B cell (primary cell): ENCODE data around the gene MAP3K4. TPM values are rescaled to one million over a fixed set of nuclear protein-coding genes. Genes with fewer than 3 reads are reported as not detected.

Experiments
- ATAC-seq: fragments of 200-7000 bp; cut with Tn5 transposase; one replicate; pipeline ENCODE4 v1.10.0; 2021; ENCODE audit warnings: low read depth, mild to moderate bottlenecking, moderate number of reproducible peaks, moderate library complexity
- CTCF ChIA-PET: fragments of 350-600 bp; sonication (Branson Sonifier 250); formaldehyde crosslinking; loops from one replicate; lab custom pipeline; 2021; ENCODE audit warnings: antibody characterized with exemption, inconsistent platforms; lab: Charles Lee
- POLR2A ChIA-PET: fragments of 350-600 bp; sonication (Branson Sonifier 250); formaldehyde crosslinking; loops from one replicate; lab custom pipeline; 2021; ENCODE audit warnings: antibody characterized with exemption; lab: Charles Lee
- DNase-seq: peaks from one replicate; pipeline ENCODE4 v3.0.0; 2013
- H2AFZ ChIP-seq: 2 replicates; pipeline ENCODE4 v1.6.1; 2012; ENCODE audit warnings: mild to moderate bottlenecking, low read depth, low read length; ENCODE audit not compliant: insufficient read depth, poor library complexity, severe bottlenecking
- H3K27ac ChIP-seq, 2 donors: 1 replicate in 1 of 2; 2 replicates in 1 of 2; pipeline ENCODE4 v1.5.1; 2012 to 2013; ENCODE audit warnings: low read length in 2 of 2, mild to moderate bottlenecking in 2 of 2, moderate library complexity in 1 of 2
- H3K27me3 ChIP-seq, 4 experiments: fragments of 200-600 bp in 1 of 4; sonication (generic) in 1 of 4; replicated peaks in 1 of 4; 1 replicate in 2 of 4; 2 replicates in 2 of 4; pipeline versions ENCODE4 v1.6.1 to v1.7.0; 2013 to 2016; ENCODE audit warnings: low read length in 3 of 4, mild to moderate bottlenecking in 2 of 4, mixed read lengths in 1 of 4, moderate library complexity in 1 of 4; ENCODE audit not compliant: insufficient read depth in 4 of 4, control insufficient read depth in 3 of 4; ENCODE audit errors: control extremely low read depth in 1 of 4
- H3K36me3 ChIP-seq, 2 experiments: replicated peaks in 1 of 2; 1 replicate in 1 of 2; 2 replicates in 1 of 2; pipeline versions ENCODE4 v1.6.1 to v1.7.1; 2013; ENCODE audit warnings: low read length in 1 of 2; ENCODE audit not compliant: insufficient read depth in 2 of 2, control insufficient read depth in 1 of 2; ENCODE audit errors: control extremely low read depth in 1 of 2, extremely low read depth in 1 of 2
- H3K4me1 ChIP-seq, 2 donors: fragments of 200-600 bp in 1 of 2; sonication (generic) in 1 of 2; 1 replicate in 1 of 2; 2 replicates in 1 of 2; pipeline versions ENCODE4 v1.5.1 to v1.6.1; 2013 to 2017; ENCODE audit warnings: low read length in 2 of 2; ENCODE audit not compliant: control insufficient read depth in 2 of 2, insufficient read depth in 2 of 2
- H3K4me2 ChIP-seq: replicated peaks from 2 replicates; pipeline ENCODE3; 2012; ENCODE audit warnings: mild to moderate bottlenecking, low read depth, low read length; ENCODE audit not compliant: poor library complexity, severe bottlenecking
- H3K4me3 ChIP-seq, 5 experiments: fragments of 200-600 bp in 1 of 5; sonication (generic) in 1 of 5; 1 replicate in 3 of 5; 2 replicates in 2 of 5; pipeline versions ENCODE4 v1.5.1 to v1.7.0; 2011 to 2016; ENCODE audit warnings: low read length in 4 of 5, mild to moderate bottlenecking in 4 of 5, low read depth in 2 of 5, control low read depth in 1 of 5, moderate library complexity in 1 of 5; ENCODE audit not compliant: insufficient read depth in 1 of 5; ENCODE audit errors: control extremely low read depth in 1 of 5, extremely low read depth in 1 of 5
- H3K79me2 ChIP-seq: fragments of 200-600 bp; sonication (generic); one replicate; pipeline ENCODE4 v1.6.0; 2016; ENCODE audit warnings: low read length; ENCODE audit not compliant: control insufficient read depth, insufficient read depth
- H3K9ac ChIP-seq: fragments of 200-600 bp; sonication (generic); 2 replicates; pipeline ENCODE4 v1.6.1; 2017; ENCODE audit warnings: mild to moderate bottlenecking, low read length, moderate library complexity
- H3K9me3 ChIP-seq, 3 donors: one replicate each; pipeline versions ENCODE4 v1.6.1 to v1.7.1; 2013; ENCODE audit warnings: low read length in 2 of 3; ENCODE audit not compliant: control insufficient read depth in 2 of 3, insufficient read depth in 1 of 3; ENCODE audit errors: control extremely low read depth in 1 of 3
- H4K20me1 ChIP-seq: 2 replicates; pipeline ENCODE4 v1.6.0; 2012; ENCODE audit warnings: mild to moderate bottlenecking, low read length; ENCODE audit not compliant: insufficient read depth, control insufficient read depth, poor library complexity, severe bottlenecking
- H3K27ac Mint-ChIP-seq: one replicate; pipeline ENCODE4 v1.8.0; 2021; ENCODE audit warnings: mixed read lengths
- H3K27me3 Mint-ChIP-seq: one replicate; pipeline ENCODE4 v1.8.0; 2021; ENCODE audit warnings: mixed read lengths
- H3K4me1 Mint-ChIP-seq: one replicate; pipeline ENCODE4 v1.8.0; 2021; ENCODE audit warnings: mixed read lengths
- H3K4me3 Mint-ChIP-seq: one replicate; pipeline ENCODE4 v1.8.0; 2021; ENCODE audit warnings: mixed read lengths
- H3K9me3 Mint-ChIP-seq: one replicate; pipeline ENCODE4 v1.8.0; 2022; ENCODE audit warnings: mixed read lengths; ENCODE audit not compliant: insufficient read depth
- CTCF ChIP-seq: fragments of 200-600 bp; IDR thresholded peaks from one replicate; pipeline ENCODE4 v1.8.0; 2022; ENCODE audit warnings: antibody characterized with exemption, mild to moderate bottlenecking
- EZH2 ChIP-seq: IDR thresholded peaks from 2 replicates; pipeline ENCODE4 v1.6.1; 2012; ENCODE audit warnings: borderline replicate concordance, low read depth, mild to moderate bottlenecking, moderate library complexity, low read length; ENCODE audit not compliant: insufficient read depth, poor library complexity, severe bottlenecking
- WGBS: methylation state at CpG from one replicate; pipeline ENCODE4 v1.1.5; 2013; ENCODE audit warnings: missing lambda C conversion rate; ENCODE audit not compliant: insufficient coverage; 5-methylcytosine and 5-hydroxymethylcytosine counted together
- intact Hi-C: fragments of 100-400 bp; cut with micrococcal nuclease; formaldehyde crosslinking; loops from one replicate; pipeline ENCODE4 v1.10.0; 2022
- polyA plus RNA-seq: library from polyadenylated mRNA; depleted of rRNA; stranded (reverse); fragments of >200 nt; gene quantifications from 2 replicates; pipeline ENCODE4 v1.2.3, GENCODE V29; 2012
- total RNA-seq, 2 donors: library from RNA; stranded (reverse); fragments of 120-200 nt in 1 of 2; gene quantifications; 1 replicate in 1 of 2; 2 replicates in 1 of 2; pipeline versions ENCODE4 v1.2.3 to v1.2.4, GENCODE V29; 2013 to 2022

MAP3K4 gene
- total and polyA plus RNA-seq, 2 donors (not counting 1 experiment from before 2014, with no cell fraction given) = 24.4 to 105 TPM

GRCh38 chr6:160998766-160999165, 7.2 kb downstream of the MAP3K4 start:
- POLR2A ChIA-PET = no interaction called here
- Histone ChIP-seq H3K4me1 (peaks cover 0 to 3% of the 10 kb centered on the region in 2 donors), H3K79me2 (peaks cover 88% of the 10 kb centered on the region), H3K4me3 (no peak overlapping the region), H4K20me1 (peaks cover 58% of the 10 kb centered on the region), H3K9ac (no peak overlapping the region), H3K36me3 (no peaks in the 10 kb centered on the region), H3K27ac (no peak overlapping the region), H2AFZ (no peak overlapping the region), H3K9me3 (no peaks in the 10 kb centered on the region), H3K4me2 (no peak overlapping the region), H3K27me3 (no peaks in the 10 kb centered on the region)
- no peak for TF ChIP-seq CTCF
- TF ChIP-seq EZH2 = no peak
- H3K9me3 Mint-ChIP-seq = no peaks in the 10 kb centered on the region
- H3K27ac Mint-ChIP-seq = no peak overlapping the region
- no peak overlapping the region for H3K4me3 Mint-ChIP-seq
- ATAC-seq (no peak), DNase-seq (no peak)
- no peaks in the 10 kb centered on the region for H3K27me3 Mint-ChIP-seq
- WGBS = no CpG with 5 or more reads among the region's 4 CpGs
- CTCF ChIA-PET = interaction anchor here (1.3 kb wide), 1 partner anchor 9 kb away, joined by 3 read pairs; no protein-coding TSS in a partner anchor
- H3K4me1 Mint-ChIP-seq = peaks cover 41% of the 10 kb centered on the region
- intact Hi-C loops = loop anchor here (10.0 kb wide), 1 partner anchor 1304 kb away; the partner anchor contains the start of gene SOD2

GRCh38 chr6:160999516-160999915, 7.9 kb downstream of the MAP3K4 start:
- H3K4me2 ChIP-seq = no peak overlapping the region
- peaks cover 0 to 3% of the 10 kb centered on the region in 2 donors for H3K4me1 ChIP-seq
- no peak overlapping the region for H3K4me3 ChIP-seq
- no peak for TF ChIP-seq CTCF
- no peak for TF ChIP-seq EZH2
- H3K4me3 Mint-ChIP-seq = no peak overlapping the region
- peaks cover 87% of the 10 kb centered on the region for H3K79me2 ChIP-seq
- no peaks in the 10 kb centered on the region for H3K9me3 ChIP-seq
- H4K20me1 ChIP-seq = peaks cover 66% of the 10 kb centered on the region
- no peak overlapping the region for H3K27ac Mint-ChIP-seq
- no peaks in the 10 kb centered on the region for H3K36me3 ChIP-seq
- H3K27ac ChIP-seq = no peak overlapping the region
- no peak for ATAC-seq
- no peaks in the 10 kb centered on the region for H3K27me3 Mint-ChIP-seq
- H3K4me1 Mint-ChIP-seq = peaks cover 37% of the 10 kb centered on the region
- ChIA-PET POLR2A (no interaction called here), CTCF (interaction anchor here (1.3 kb wide), 1 partner anchor 10 kb away, joined by 3 read pairs; no protein-coding TSS in a partner anchor)
- H3K27me3 ChIP-seq = no peaks in the 10 kb centered on the region
- intact Hi-C loops = loop anchor here (10.0 kb wide), 1 partner anchor 1305 kb away; the partner anchor contains the start of gene SOD2
- H3K9ac ChIP-seq = no peak overlapping the region
- no peak overlapping the region for H2AFZ ChIP-seq
- 100% methylated on average over 2 of the region's 7 CpGs for WGBS
- DNase-seq = no peak
- H3K9me3 Mint-ChIP-seq = no peaks in the 10 kb centered on the region
